Panc1 (cell line): ENCODE data around the gene USP3. TPM values are rescaled to one million over a fixed set of nuclear protein-coding genes. Genes with fewer than 3 reads are reported as not detected.

Experiments used
- ATAC-seq: fragments of 200-7000 bp; cut with Tn5 transposase; 2 replicates; pipeline ENCODE4 v1.9.1; 2020; ENCODE audit warnings: mild to moderate bottlenecking, moderate library complexity
- BruUV-seq: library from RNA; stranded (reverse); fragments of 400-500 nt; replicated peaks from 2 replicates; lab custom pipeline; 2021; lab: Mats Ljungman, UMichigan
- CTCF ChIA-PET: fragments of 300-600 bp; sonication (Branson Sonifier 250); formaldehyde crosslinking; loops from one replicate; lab custom pipeline; 2022; ENCODE audit warnings: antibody characterized with exemption; lab: Charles Lee
- POLR2A ChIA-PET: fragments of 300-600 bp; sonication (Branson Sonifier 250); formaldehyde crosslinking; loops from one replicate; lab custom pipeline; 2022; ENCODE audit warnings: antibody characterized with exemption; lab: Charles Lee
- DNase-seq: peaks from one replicate; pipeline ENCODE4 v3.0.0-alpha.2; 2010; ENCODE audit warnings: low read depth, low spot score
- H3K27ac ChIP-seq: 2 replicates; pipeline ENCODE4 v1.5.1; 2011; ENCODE audit warnings: mild to moderate bottlenecking, low read length, inconsistent platforms
- H3K27me3 ChIP-seq: fragments of 200-500 bp; sonication (Bioruptor generic); 2 replicates; pipeline ENCODE4 v1.6.0; 2014; ENCODE audit warnings: low read length, inconsistent platforms; ENCODE audit not compliant: control insufficient read depth, insufficient read depth
- H3K36me3 ChIP-seq: fragments of 200-500 bp; sonication (Bioruptor generic); 2 replicates; pipeline ENCODE4 v1.5.1; 2014; ENCODE audit warnings: inconsistent platforms, mild to moderate bottlenecking, low read length, moderate library complexity; ENCODE audit not compliant: control insufficient read depth, insufficient read depth
- H3K4me1 ChIP-seq: 2 replicates; pipeline ENCODE4 v1.5.1; 2011; ENCODE audit warnings: inconsistent platforms, mild to moderate bottlenecking, low read length, moderate library complexity; ENCODE audit not compliant: control insufficient read depth, insufficient read depth
- H3K4me3 ChIP-seq, 2 experiments: 2 replicates each; pipeline ENCODE4 v1.5.1; 2011 to 2012; ENCODE audit warnings: low read depth in 2 of 2, low read length in 2 of 2, mild to moderate bottlenecking in 2 of 2, inconsistent platforms in 1 of 2, moderate library complexity in 1 of 2
- H3K9me3 ChIP-seq: fragments of 200-500 bp; sonication (Bioruptor generic); 2 replicates; pipeline ENCODE4 v1.5.1; 2014; ENCODE audit warnings: low read depth, mild to moderate bottlenecking, inconsistent platforms, low read length, moderate library complexity; ENCODE audit not compliant: control insufficient read depth, insufficient read depth
- POLR2AphosphoS5 ChIP-seq: IDR thresholded peaks from 2 replicates; pipeline ENCODE4 v1.6.1; 2012; ENCODE audit warnings: mild to moderate bottlenecking, low read depth, low read length, moderate library complexity
- SIN3A ChIP-seq: IDR thresholded peaks from 2 replicates; pipeline ENCODE4 v1.6.1; 2012; ENCODE audit warnings: low read depth, mild to moderate bottlenecking, low read length, moderate library complexity, borderline replicate concordance; ENCODE audit not compliant: insufficient read depth
- TCF7L2 ChIP-seq: IDR thresholded peaks from 2 replicates; pipeline ENCODE4 v1.6.1; 2011; ENCODE audit warnings: mild to moderate bottlenecking, low read depth, low read length, inconsistent platforms
- in situ Hi-C: cut with HindIII; loops from 2 replicates; pipeline ENCODE4 v1.10.0; 2016; ENCODE audit warnings: low sequenced_read_pairs, low pct_unique_long_range_greater_than_20kb
- intact Hi-C: fragments of 100-400 bp; cut with micrococcal nuclease; formaldehyde crosslinking; loops from one replicate; pipeline ENCODE4 v1.10.0; 2022; ENCODE audit not compliant: unreplicated experiment
- total RNA-seq: library from RNA; stranded (reverse); gene quantifications from one replicate; pipeline ENCODE4 v1.2.1, GENCODE V29; 2021; ENCODE audit not compliant: unreplicated experiment
- TF ChIP-seq, protein P1 (sequence below), 2 experiments: IDR thresholded peaks; 2 replicates each; pipeline ENCODE4 v1.6.1; 2011 to 2012; ENCODE audit warnings: low read depth in 2 of 2, control low read depth in 1 of 2, low read length in 1 of 2, mild to moderate bottlenecking in 1 of 2, moderate library complexity in 1 of 2; ENCODE audit not compliant: insufficient read depth in 1 of 2
- TF ChIP-seq, protein P2 (sequence below): fragments of 450-650 bp; IDR thresholded peaks from 2 replicates; pipeline ENCODE4 v1.5.1; 2017; ENCODE audit warnings: mild to moderate bottlenecking

Gene USP3
- total RNA-seq, 1 experiment from 2014 or later: 51.4 TPM

DNA sequence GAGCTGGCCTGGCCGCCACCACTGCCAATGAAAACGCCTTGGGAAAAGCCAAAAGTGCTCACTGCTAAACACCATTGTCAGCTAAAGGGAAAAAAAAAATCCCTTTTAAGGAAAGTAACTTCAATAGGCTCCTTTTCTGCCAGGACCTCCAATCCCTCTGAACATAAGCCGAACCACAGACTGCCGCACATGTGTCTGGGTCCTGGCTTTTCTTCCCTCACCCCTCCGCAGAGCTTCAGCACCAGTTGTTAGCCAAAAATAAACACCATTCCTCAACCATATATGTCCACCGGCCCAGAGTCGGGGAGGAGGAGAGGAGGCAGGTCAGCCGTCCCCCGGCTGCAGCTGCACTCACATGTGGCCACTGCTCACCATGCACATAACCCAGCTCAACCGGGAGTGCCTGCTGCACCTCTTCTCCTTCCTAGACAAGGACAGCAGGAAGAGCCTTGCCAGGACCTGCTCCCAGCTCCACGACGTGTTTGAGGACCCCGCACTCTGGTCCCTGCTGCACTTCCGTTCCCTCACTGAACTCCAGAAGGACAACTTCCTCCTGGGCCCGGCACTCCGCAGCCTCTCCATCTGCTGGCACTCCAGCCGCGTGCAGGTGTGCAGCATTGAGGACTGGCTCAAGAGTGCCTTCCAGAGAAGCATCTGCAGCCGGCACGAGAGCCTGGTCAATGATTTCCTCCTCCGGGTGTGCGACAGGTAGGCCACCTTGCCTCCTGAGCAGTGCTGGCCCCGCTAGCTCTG is 92.8 kb downstream of the USP3 start, which contains the start of gene FBXL22:
Gene FBXL22 (plus strand): TSS at position 350 of the 753 bp plus-strand sequence. CDS start 6 bp downstream, at position 356.
- intact Hi-C loops (loop anchor here (5.0 kb wide), 1 partner anchor 130 kb away; no protein-coding TSS in a partner anchor), in situ Hi-C loops (no loop called here)
- ChIA-PET POLR2A (no interaction called here), CTCF (no interaction called here)
- ATAC-seq (no peak), DNase-seq (no peak)
- H3K27me3 ChIP-seq: no peaks in the 10 kb centered on the region
- no peaks in the 10 kb centered on the region for H3K9me3 ChIP-seq
- peaks cover 4% of the 10 kb centered on the region; the same call in 1 of the 2 replicates for H3K36me3 ChIP-seq
- TF ChIP-seq SIN3A (no peak), TCF7L2 (no peak), POLR2AphosphoS5 (no peak)
- TF ChIP-seq, protein P1, sequence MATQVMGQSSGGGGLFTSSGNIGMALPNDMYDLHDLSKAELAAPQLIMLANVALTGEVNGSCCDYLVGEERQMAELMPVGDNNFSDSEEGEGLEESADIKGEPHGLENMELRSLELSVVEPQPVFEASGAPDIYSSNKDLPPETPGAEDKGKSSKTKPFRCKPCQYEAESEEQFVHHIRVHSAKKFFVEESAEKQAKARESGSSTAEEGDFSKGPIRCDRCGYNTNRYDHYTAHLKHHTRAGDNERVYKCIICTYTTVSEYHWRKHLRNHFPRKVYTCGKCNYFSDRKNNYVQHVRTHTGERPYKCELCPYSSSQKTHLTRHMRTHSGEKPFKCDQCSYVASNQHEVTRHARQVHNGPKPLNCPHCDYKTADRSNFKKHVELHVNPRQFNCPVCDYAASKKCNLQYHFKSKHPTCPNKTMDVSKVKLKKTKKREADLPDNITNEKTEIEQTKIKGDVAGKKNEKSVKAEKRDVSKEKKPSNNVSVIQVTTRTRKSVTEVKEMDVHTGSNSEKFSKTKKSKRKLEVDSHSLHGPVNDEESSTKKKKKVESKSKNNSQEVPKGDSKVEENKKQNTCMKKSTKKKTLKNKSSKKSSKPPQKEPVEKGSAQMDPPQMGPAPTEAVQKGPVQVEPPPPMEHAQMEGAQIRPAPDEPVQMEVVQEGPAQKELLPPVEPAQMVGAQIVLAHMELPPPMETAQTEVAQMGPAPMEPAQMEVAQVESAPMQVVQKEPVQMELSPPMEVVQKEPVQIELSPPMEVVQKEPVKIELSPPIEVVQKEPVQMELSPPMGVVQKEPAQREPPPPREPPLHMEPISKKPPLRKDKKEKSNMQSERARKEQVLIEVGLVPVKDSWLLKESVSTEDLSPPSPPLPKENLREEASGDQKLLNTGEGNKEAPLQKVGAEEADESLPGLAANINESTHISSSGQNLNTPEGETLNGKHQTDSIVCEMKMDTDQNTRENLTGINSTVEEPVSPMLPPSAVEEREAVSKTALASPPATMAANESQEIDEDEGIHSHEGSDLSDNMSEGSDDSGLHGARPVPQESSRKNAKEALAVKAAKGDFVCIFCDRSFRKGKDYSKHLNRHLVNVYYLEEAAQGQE (IDR thresholded peaks at IDR 0.05; ENCODE audit: insufficient read depth in 1 of 2, low read depth in 2 of 2, low read length in 1 of 2): no peak
- TF ChIP-seq, protein P2, sequence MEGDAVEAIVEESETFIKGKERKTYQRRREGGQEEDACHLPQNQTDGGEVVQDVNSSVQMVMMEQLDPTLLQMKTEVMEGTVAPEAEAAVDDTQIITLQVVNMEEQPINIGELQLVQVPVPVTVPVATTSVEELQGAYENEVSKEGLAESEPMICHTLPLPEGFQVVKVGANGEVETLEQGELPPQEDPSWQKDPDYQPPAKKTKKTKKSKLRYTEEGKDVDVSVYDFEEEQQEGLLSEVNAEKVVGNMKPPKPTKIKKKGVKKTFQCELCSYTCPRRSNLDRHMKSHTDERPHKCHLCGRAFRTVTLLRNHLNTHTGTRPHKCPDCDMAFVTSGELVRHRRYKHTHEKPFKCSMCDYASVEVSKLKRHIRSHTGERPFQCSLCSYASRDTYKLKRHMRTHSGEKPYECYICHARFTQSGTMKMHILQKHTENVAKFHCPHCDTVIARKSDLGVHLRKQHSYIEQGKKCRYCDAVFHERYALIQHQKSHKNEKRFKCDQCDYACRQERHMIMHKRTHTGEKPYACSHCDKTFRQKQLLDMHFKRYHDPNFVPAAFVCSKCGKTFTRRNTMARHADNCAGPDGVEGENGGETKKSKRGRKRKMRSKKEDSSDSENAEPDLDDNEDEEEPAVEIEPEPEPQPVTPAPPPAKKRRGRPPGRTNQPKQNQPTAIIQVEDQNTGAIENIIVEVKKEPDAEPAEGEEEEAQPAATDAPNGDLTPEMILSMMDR: no peak
- peaks cover 16% of the 10 kb centered on the region for H3K4me1 ChIP-seq
- no peak within 1 kb of the TSS for H3K27ac ChIP-seq
- H3K4me3 ChIP-seq: no peak within 1 kb of the TSS
- BruUV-seq: no TSS peak

DNA sequence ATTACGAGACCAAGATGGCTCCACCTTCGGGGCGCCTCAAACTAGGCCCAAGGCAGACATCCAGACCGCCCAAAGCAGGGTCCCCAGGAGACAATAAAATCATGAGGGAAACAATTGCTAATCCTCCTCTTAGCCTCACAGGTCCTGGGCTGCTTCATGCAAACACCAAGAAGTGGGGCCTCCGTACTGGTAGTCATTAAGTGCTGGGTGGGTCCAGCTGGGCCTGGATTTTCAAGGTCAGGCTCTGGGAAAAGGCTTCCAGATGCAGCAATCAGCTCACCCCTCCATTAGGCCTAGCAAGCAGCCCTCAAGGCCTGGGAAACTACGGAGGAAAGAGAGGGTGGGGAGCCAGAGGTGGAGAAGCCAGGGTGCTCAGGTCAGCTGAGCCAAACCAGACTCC is 93.4 kb downstream of the USP3 start:
- ChIA-PET POLR2A (no interaction called here), CTCF (no interaction called here)
- intact Hi-C loops: loop anchor here (5.0 kb wide), 1 partner anchor 131 kb away; no protein-coding TSS in a partner anchor
- ATAC-seq (no peak), DNase-seq (no peak)
- peaks cover 4% of the 10 kb centered on the region; the same call in 1 of the 2 replicates for H3K36me3 ChIP-seq
- H3K27me3 ChIP-seq: no peaks in the 10 kb centered on the region
- no peak for TF ChIP-seq TCF7L2
- TF ChIP-seq, protein P2: no peak
- TF ChIP-seq SIN3A: no peak
- TF ChIP-seq, protein P1 (IDR thresholded peaks at IDR 0.05; ENCODE audit: insufficient read depth in 1 of 2, low read depth in 2 of 2, low read length in 1 of 2): no peak
- no peak for TF ChIP-seq POLR2AphosphoS5
- no TSS peak for BruUV-seq
- in situ Hi-C loops: no loop called here
- H3K4me3 ChIP-seq: no peak overlapping the region
- H3K4me1 ChIP-seq: peaks cover 16% of the 10 kb centered on the region
- H3K27ac ChIP-seq: no peak overlapping the region
- H3K9me3 ChIP-seq: no peaks in the 10 kb centered on the region
